ENCODE data around the gene CRP.

The CRP gene

DNA sequence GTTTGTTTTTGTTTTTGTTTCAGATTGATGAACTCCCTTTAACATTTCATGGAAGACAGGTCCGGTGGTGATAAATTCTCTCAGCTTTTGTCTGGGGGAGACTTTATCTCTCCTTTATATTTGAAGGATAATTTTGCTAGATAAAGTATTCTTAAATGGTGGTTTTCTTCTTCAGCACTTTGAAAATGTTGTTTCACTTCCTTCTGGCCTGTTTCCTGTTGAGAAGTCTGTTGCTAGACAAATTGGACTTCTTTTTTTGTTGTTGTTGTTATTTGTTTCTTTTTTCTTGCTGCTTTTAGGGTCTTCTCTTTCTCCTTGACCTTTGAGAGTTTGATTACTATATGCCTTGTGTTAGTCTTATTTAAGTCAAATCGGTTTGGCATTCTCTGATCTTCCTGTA is 50.8 kb downstream of the CRP start:
- H3K27me3 ChIP-seq (ENCODE audit: control insufficient read depth, insufficient read depth, low read length): no peaks in the 10 kb centered on the region
- H3K4me3 ChIP-seq (ENCODE audit: low read depth, low read length): no peak overlapping the region
- no peaks in the 10 kb centered on the region for H3K36me3 ChIP-seq (ENCODE audit: control insufficient read depth, insufficient read depth, low read length)
- H3K27ac ChIP-seq (ENCODE audit: low read depth, low read length): no peak overlapping the region
- no peak overlapping the region for H3K9ac ChIP-seq (ENCODE audit: low read length)
- H3K4me1 ChIP-seq (ENCODE audit: control insufficient read depth, insufficient read depth, low read length): no peaks in the 10 kb centered on the region
- H3K9me3 ChIP-seq (ENCODE audit: control insufficient read depth, insufficient read depth, low read depth, low read length): no peaks in the 10 kb centered on the region
